Fibroblast of skin of back (primary cell): ENCODE results near the gene ATP13A3.

Experiments used
- DNase-seq: peaks from one replicate; pipeline ENCODE4 v3.0.0-alpha.2; 2013

ATP13A3 gene

GRCh38 chr3:194368918-194369317, 117.9 kb downstream of the ATP13A3 start:
- no peak for DNase-seq

- DNase-seq: peak; percentile 59
Measured at GRCh38 chr3:194367992-194368841, 118.6 kb downstream of the ATP13A3 start.

GRCh38 chr3:194365978-194366490, 120.8 kb downstream of the ATP13A3 start:
- no peak for DNase-seq

GRCh38 chr3:194365526-194365925, 121.3 kb downstream of the ATP13A3 start:
- DNase-seq: no peak

- DNase-seq: peak; percentile 69
Measured at GRCh38 chr3:194364652-194365434, 122.0 kb downstream of the ATP13A3 start.

- DNase-seq: no peak
Measured at GRCh38 chr3:194364314-194364651, 122.5 kb downstream of the ATP13A3 start.

- DNase-seq: no peak
Measured at GRCh38 chr3:194360568-194360967, 126.2 kb downstream of the ATP13A3 start.

- no peak for DNase-seq
Measured at GRCh38 chr3:194357681-194358080, 129.1 kb downstream of the ATP13A3 start.

- DNase-seq: no peak
Measured at GRCh38 chr3:194355379-194355778, 131.4 kb downstream of the ATP13A3 start.

- no peak for DNase-seq
Measured at GRCh38 chr3:194354315-194354714, 132.5 kb downstream of the ATP13A3 start.
